HG02970 (cell line): ENCODE results near the gene ARL14.

Source experiments
- ATAC-seq: cut with Tn5 transposase; IDR thresholded peaks from one replicate; pipeline ENCODE4 v1.9.1; 2021; ENCODE audit warnings: mild to moderate bottlenecking, moderate library complexity, moderate number of reproducible peaks; ENCODE audit not compliant: unreplicated experiment, low FRiP score

ARL14 gene

GRCh38 chr3:160719710-160720109 lies 42.8 kb downstream of the ARL14 start:
- no peak for ATAC-seq

DNA sequence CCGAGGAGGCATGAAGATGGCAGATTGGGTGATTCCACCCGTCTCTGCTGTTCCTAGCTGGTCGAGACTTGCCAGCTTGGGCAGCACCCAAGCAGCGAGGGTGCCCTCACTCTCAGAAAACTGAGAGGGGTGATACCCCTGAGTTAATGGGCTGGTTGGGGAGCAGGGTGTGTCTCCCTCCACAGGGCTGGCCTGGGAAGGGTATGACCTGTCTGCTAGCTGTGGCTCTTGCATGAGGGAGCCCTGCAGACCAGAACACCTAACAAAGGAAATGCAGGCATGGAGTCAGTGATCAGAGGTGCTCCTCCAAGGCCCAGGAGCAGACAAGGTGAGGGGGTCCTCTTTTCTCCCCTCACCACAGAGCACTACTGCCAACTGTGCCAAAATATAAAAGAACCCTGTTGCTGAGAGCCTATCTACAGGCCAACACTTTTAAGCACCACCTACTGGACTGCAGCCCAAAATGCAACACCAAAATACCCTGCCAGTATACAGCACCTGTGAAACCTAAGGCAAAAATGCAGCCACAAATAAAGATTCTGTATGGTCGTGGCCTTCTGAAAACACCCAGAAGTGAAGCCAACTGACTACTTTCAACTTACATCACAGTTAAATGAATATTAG lies 43.3 kb downstream of the ARL14 start:
- ATAC-seq, result no peak

GRCh38 chr3:160722331-160722730 lies 45.4 kb downstream of the ARL14 start:
- ATAC-seq, result no peak

DNA sequence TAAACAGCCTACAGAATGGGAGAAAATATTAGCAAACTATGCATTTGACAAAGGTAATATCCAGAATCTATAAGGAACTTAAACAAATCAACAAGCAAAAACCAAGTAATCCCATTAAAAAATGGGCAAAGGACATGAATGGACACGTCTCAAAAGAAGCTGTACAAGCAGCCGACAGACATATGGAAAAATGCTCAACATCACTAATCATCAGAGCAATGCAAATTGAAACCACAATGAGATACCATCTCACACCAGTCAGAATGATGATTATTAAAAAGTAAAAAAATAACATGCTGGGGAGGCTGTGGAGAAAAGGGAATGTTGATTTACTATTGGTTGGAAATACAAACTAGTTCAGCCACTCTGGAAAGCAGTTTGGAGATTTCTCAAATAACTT lies 48.4 kb downstream of the ARL14 start:
- ATAC-seq, result no peak
